H1 (cell line): ENCODE measurements around the gene TCF4. TPM values are rescaled to one million over a fixed set of nuclear protein-coding genes. Genes with fewer than 3 reads are reported as not detected.

Source experiments
- BRCA1 ChIP-seq: IDR thresholded peaks from 2 replicates; pipeline ENCODE4 v1.6.1; 2012; ENCODE audit warnings: low read depth, low read length, improper control_type of control experiment
- CTCF ChIP-seq, 3 experiments: IDR thresholded peaks; 1 replicate in 2 of 3; 2 replicates in 1 of 3; pipeline versions ENCODE4 v1.5.1 to v1.6.1; 2011; ENCODE audit warnings: low read length in 3 of 3, mild to moderate bottlenecking in 3 of 3, inconsistent platforms in 2 of 3, low read depth in 1 of 3, moderate library complexity in 1 of 3; ENCODE audit not compliant: insufficient read depth in 1 of 3; ENCODE audit errors: control extremely low read depth in 1 of 3
- ZNF274 ChIP-seq: IDR thresholded peaks from 2 replicates; pipeline ENCODE4 v1.7.0; 2012; ENCODE audit warnings: low read length, borderline replicate concordance; ENCODE audit errors: extremely low read depth
- polyA plus RNA-seq, 7 experiments: library from polyadenylated mRNA; depleted of rRNA in 3 of 7; stranded (reverse) in 5 of 7; unstranded in 2 of 7; fragments of >200 nt in 5 of 7; fragments of 200-250 nt in 2 of 7; gene quantifications; 1 replicate in 5 of 7; 2 replicates in 1 of 7; 4 replicates in 1 of 7; pipeline versions ENCODE4 v1.2.1 to v1.2.3, GENCODE V29; 2011 to 2013; ENCODE audit warnings: missing spikeins in 2 of 7, mixed read lengths in 2 of 7
- total RNA-seq: library from RNA; stranded (reverse); fragmentation: NEBNext Ultra II Directional; extraction: Animal tissue kit (Norgen Biotek cat#: 25700); gene quantifications from 2 replicates; pipeline ENCODE4 v1.2.1, GENCODE V29; 2021

The TCF4 gene
- total and polyA plus RNA-seq, 2 of the 8 experiments (the other 6 are each of a cell fraction or from before 2014, with no cell fraction given) = 59.3 to 118 TPM

GRCh38 chr18:55256226-55256928 lies 331.6 kb downstream of the TCF4 start (continued):
- no peak for TF ChIP-seq CTCF (IDR thresholded peaks at IDR 0.05; ENCODE audit: control extremely low read depth in 1 of 3, insufficient read depth in 1 of 3, low read depth in 1 of 3, low read length in 3 of 3)
- no peak for TF ChIP-seq ZNF274
- no peak for TF ChIP-seq BRCA1
- TF ChIP-seq, all 59 proteins: peak for 0
